Measurements from ENCODE around the gene VPREB3.

Gene VPREB3

DNA sequence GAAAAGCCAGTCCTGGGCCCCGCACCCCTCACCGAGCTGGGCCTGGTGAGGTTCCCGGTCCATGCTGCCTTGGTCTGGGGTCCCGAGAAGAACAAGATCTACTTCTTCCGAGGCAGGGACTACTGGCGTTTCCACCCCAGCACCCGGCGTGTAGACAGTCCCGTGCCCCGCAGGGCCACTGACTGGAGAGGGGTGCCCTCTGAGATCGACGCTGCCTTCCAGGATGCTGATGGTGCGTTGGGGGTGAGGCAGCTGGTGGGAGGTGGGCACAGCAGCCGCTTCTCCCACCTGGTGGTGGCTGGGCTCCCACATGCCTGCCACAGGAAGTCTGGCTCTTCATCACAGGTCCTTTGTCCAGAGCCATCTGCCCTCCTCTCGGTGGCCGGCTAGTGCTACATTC is 28.0 kb upstream of the VPREB3 start:
- DNase-seq, result no peak

- no peak for DNase-seq
Observed at GRCh38 chr22:23781511-23782183, 27.4 kb upstream of the VPREB3 start.

- DNase-seq, result no peak
Observed at GRCh38 chr22:23781065-23781464, 26.8 kb upstream of the VPREB3 start.

DNA sequence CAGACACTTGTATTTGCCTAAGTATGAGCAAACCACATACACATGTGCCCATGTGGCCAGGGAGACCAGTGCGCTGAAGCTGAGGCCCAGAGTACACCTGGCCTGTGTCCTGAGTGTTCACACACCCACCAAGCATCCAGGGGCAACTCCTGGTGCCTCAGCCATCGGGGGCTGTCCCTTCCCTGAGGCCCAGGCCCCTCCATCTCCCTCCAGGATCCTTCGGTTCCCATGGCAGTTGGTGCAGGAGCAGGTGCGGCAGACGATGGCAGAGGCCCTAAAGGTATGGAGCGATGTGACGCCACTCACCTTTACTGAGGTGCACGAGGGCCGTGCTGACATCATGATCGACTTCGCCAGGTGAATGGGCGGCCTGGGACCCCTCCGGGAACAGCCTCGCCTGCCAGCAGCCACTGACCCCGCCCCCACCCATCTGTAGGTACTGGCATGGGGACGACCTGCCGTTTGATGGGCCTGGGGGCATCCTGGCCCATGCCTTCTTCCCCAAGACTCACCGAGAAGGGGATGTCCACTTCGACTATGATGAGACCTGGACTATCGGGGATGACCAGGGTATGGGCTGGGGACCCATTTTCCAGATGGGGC is 26.0 kb upstream of the VPREB3 start:
- DNase-seq, result no peak

DNA sequence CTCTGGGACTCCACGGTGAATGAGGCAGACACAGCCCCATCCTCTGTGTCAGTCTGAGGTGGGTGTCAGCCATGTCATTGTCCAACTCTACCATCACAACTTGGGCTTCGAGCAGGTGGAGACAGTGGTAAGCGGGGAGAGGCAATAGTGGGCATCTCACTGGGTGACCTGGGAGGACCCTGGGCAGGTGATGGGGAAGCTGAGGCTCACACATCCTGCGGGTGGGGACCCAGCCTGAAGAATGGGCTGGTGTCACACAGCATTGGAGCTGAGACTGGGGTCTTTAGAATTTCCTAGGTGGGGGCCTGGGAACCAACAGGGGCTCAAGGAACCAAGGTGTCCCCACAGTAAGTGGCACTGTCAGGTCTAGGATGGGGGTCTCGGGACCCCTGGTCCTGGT is 25.5 kb upstream of the VPREB3 start:
- no peak for DNase-seq

GRCh38 chr22:23779083-23779482 is 24.9 kb upstream of the VPREB3 start:
- no peak for DNase-seq

- no peak for DNase-seq
Observed at GRCh38 chr22:23778577-23778900, 24.3 kb upstream of the VPREB3 start.

- no peak for DNase-seq
Observed at GRCh38 chr22:23777776-23778576, 23.8 kb upstream of the VPREB3 start.

DNA sequence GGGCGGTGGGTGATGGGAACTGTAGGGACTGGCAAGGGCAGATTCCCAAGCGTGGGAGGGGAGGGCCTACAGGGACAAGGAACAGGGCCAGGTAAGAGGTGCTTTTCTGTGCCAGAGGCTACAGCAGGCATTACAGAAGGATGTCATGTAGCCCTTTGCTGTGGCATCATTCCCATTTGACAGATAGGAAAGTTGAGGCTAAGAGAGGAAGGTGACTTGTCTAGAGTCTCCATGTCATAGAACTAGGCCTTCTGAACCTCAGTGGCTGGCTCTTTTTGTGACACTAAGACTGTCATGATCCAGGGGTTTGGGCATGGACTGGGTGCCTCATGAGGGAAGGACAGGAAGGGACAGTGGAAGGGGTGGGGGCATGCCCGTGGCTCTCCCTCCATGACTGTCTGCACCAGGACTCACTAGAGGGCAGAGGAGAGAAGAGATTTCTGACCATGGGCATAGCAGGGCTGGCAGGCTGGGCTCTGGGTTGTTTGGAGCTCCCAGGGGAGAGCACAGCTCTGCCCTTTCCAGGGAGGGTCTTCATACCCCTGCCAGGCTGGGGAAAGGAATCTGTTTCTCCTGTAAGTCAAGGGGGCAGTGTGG is 21.7 kb upstream of the VPREB3 start:
- no peak for DNase-seq

GRCh38 chr22:23774922-23775436 is 20.8 kb upstream of the VPREB3 start:
- DNase-seq, result no peak

DNA sequence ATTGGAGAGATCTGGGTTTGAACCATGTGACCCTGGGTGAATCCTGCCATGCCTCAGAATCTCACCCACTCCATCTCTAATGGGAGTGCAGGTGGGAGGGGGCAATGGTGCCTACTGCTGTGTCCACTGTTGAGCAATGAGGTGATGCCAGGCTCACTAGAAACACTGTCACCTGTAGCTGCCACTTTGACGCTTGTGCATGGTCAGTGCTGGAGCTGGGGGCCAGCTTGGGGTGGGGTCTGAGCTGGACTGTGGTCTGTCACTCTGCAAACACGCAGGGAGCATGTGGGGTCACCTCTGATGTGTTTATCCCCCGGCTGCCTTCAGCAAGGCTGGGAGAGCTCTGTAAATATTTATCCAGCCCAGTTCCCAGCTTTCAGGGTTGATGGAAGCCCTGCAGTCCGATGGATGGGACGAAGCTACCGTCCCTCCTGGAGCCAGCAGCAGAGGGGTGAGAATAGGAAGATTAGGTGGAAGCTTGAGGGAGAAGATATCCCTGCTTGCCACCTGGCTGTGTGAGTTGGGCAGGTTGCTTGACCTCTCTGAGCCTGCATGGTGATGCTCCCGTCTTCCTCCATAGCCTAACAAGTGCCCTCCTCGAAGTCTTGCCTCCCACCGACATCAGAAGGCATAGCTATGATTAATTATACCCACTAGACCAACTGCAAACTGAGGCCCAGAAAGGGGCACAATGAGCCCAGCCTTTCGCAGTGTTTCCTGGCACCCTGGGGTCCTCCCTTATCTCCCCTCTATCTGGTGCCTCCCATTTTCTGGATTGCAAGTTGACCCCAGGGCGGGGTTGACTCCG is 20.1 kb upstream of the VPREB3 start:
- DNase-seq, result no peak

- no peak for DNase-seq
Observed at GRCh38 chr22:23773483-23774113, 19.4 kb upstream of the VPREB3 start.

DNA sequence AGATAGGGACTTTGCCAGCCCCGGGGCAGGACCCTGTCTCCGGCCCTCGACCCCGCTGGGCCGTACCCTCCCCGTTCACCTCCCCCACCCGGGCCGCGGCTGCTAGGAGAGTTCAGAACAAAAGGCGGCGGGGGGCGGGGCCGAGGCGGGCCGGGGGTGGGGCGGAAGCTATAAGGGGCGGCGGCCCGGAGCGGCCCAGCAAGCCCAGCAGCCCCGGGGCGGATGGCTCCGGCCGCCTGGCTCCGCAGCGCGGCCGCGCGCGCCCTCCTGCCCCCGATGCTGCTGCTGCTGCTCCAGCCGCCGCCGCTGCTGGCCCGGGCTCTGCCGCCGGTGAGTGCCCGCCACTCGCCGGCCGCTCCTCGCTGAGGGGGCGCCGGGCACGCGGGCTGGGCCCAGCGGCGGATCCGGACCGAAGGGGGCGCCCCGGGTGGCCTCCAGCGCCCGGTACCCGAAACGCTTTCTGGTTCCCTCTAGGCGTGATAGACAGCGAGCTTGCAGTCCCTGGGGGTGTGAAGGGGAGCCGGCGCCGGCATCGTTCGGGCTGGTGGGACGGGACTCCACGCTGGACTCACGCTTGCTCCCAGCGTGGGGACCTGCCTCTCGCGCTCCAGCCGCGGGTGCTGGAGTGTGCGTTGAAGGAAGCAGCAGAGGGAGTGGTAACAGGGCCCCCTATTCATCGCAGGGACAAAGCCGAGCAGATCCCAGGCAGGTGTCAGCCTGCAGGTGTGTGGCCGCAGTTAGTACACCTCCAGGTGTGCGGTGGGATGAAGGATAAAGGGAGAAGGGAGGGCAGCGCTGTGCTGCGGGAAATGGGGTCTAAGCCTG is 18.6 kb upstream of the VPREB3 start, which contains the start of gene MMP11:
MMP11 (plus strand) TSS at position 201 of the 825 bp plus-strand sequence; CDS start at position 223, 22 bp downstream.
- no peak for DNase-seq

DNA sequence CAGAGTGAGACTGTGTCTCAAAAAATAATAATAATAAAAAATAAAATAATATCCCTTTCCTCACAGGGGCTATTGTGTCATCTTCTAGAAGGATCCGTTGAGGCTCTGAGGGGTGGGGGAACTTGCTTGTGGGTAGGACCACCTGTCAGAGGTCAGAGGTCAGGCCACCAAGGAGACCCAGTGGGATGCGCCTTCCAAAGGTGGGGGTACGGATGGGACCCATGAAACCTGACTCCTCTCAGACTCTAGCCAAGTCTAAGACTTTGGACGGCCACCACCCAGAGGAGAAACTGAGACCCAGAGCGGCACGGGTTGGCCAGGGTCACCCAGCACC is 18.1 kb upstream of the VPREB3 start:
- DNase-seq, result no peak

DNA sequence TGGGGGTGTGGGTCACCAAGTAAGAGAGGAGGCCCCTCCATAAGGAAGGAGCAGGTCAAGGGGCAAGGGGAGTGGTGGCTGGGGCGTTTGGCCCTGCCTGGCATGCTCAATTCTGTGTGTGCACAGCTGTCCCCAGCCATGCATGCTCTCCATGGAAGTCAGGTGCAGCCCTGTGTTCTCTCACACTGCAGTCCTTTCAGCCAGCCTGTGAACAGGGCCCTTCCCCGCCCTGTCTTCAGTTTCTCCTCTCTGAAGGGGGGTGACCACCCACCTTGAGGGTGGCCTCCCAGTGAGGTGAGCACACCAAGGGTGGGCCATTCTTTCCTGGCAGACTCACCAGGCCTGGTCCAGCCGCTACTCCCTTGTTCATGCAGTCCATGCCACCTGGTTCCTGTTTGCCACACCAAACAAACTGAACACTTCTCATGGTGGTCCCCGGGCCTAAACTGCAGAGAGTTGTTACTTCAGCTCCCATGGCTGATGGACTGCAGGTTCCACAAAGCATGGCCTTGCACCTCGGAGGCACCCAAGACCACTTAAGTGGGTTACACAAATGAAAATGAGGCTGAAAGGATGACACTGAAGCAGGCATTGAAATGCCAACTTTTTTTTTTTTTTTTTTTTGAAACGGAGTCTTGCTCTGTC is 15.2 kb upstream of the VPREB3 start:
- no peak for DNase-seq

- DNase-seq, result peak; percentile 53
Observed at GRCh38 chr22:23767673-23768548, 13.7 kb upstream of the VPREB3 start, which contains the start of gene CHCHD10. Gene CHCHD10 (minus strand): TSS chr22:23767972. CDS start chr22:23767874, 98 bp downstream.

- DNase-seq, result no peak
Observed at GRCh38 chr22:23767303-23767672, 13.1 kb upstream of the VPREB3 start.

- no peak for DNase-seq
Observed at GRCh38 chr22:23764899-23765881, 11.0 kb upstream of the VPREB3 start.
